Endothelial cell of umbilical vein (primary cell): ENCODE data around the gene SNAPC5.

ENCODE experiments used
- EZH2 ChIP-seq: IDR thresholded peaks from 2 replicates; pipeline ENCODE4 v1.6.1; 2012; ENCODE audit warnings: borderline replicate concordance, low read depth, mild to moderate bottlenecking, moderate library complexity, low read length, inconsistent platforms; ENCODE audit not compliant: severe bottlenecking
- TF ChIP-seq, protein P1 (sequence below), 2 donors: IDR thresholded peaks; 1 replicate in 1 of 2; 2 replicates in 1 of 2; pipeline ENCODE4 v1.5.1; 2011; ENCODE audit warnings: low read length in 2 of 2, mild to moderate bottlenecking in 2 of 2, moderate library complexity in 2 of 2, control low read depth in 1 of 2, inconsistent platforms in 1 of 2, low read depth in 1 of 2; ENCODE audit not compliant: insufficient read depth in 1 of 2; ENCODE audit errors: extremely low read depth in 1 of 2

DNA sequence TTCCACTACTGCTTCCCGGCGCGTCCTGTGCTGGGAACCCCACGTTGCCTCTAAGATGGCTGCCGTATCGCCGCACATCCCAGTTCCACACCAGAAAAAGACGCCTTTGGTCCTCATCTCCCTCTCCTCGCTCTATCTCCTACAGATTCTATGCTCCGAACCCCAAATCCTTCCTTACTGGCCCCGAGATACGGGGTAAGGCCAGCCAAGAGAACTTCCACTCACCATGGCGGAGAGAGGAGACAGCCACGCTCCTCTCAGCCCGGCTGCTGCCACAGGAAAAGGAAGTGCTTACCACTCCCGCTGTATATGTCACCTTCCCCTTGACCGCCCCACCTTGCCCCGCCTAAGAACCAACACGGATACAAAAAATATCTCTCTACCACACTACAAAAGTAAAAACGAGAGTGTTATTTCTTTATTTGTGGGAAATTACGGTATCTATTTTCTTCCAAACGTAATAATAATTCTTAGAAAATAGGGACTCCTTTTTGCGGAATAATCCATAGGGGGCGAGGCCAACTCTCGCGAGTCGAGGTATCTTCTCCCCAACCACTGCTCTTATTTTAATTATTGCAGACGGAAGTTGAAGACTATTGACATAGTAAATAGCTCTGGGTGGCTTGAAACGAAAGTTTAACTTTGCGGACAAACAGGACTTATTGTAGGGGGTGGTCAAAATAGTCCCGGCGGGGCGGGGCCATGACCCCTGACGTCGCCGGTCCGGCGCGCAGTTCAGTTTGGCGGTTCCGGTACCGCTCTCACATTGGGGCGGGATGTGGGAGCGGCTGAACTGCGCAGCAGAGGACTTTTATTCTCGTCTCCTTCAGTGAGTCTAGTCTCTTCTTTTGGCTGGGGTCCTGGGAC is 7.2 kb upstream of the SNAPC5 start, which contains the start of the genes RPL4 and ZWILCH:
- TF ChIP-seq EZH2, result no peak
- TF ChIP-seq, protein P1, sequence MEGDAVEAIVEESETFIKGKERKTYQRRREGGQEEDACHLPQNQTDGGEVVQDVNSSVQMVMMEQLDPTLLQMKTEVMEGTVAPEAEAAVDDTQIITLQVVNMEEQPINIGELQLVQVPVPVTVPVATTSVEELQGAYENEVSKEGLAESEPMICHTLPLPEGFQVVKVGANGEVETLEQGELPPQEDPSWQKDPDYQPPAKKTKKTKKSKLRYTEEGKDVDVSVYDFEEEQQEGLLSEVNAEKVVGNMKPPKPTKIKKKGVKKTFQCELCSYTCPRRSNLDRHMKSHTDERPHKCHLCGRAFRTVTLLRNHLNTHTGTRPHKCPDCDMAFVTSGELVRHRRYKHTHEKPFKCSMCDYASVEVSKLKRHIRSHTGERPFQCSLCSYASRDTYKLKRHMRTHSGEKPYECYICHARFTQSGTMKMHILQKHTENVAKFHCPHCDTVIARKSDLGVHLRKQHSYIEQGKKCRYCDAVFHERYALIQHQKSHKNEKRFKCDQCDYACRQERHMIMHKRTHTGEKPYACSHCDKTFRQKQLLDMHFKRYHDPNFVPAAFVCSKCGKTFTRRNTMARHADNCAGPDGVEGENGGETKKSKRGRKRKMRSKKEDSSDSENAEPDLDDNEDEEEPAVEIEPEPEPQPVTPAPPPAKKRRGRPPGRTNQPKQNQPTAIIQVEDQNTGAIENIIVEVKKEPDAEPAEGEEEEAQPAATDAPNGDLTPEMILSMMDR (IDR thresholded peaks at IDR 0.05; ENCODE audit: extremely low read depth in 1 of 2, insufficient read depth in 1 of 2, low read depth in 1 of 2, low read length in 2 of 2), result no peak
